ENCODE measurements around the gene RGL2. TPM values are rescaled to one million over a fixed set of nuclear protein-coding genes. Genes with fewer than 3 reads are reported as not detected.
A peak's percentile ranks its signal among the peaks of the same experiment; 100 is the strongest.

The RGL2 gene
- total and polyA plus RNA-seq, 2 of the 13 experiments (the other 11 are each of a cell fraction or from before 2014, with no cell fraction given) = 22.9 to 47.4 TPM

DNA sequence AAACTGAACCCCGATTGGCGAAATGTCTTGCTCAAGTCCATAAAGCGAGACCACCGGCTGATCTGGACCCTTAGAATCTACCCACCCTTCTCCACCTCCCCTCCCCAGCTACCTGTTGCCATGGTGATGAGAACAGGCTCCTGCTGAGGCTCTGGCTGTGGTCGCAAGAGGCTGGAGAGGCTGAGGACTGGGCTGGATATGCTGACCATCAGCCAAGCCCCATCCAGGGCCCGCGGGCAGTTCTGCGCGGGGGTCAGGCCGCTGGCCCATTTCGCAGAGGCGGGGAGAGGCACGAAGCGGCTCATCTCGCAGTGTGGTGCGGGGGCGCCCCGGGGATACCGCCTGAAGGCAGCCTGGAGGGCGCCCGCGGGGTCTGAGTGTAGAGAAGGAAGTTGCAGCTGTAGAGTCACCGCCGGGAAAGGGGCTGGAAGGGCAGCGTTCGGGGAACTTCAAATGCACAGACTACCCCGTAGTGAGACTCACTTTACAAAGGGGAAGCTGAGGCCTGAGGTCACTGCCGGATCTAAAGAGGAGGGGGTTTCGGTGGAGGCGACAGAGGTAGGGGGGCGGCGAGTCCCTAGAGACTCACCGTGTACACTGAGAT lies 14.5 kb upstream of the RGL2 start (continued):
- TF ChIP-seq, protein P1, sequence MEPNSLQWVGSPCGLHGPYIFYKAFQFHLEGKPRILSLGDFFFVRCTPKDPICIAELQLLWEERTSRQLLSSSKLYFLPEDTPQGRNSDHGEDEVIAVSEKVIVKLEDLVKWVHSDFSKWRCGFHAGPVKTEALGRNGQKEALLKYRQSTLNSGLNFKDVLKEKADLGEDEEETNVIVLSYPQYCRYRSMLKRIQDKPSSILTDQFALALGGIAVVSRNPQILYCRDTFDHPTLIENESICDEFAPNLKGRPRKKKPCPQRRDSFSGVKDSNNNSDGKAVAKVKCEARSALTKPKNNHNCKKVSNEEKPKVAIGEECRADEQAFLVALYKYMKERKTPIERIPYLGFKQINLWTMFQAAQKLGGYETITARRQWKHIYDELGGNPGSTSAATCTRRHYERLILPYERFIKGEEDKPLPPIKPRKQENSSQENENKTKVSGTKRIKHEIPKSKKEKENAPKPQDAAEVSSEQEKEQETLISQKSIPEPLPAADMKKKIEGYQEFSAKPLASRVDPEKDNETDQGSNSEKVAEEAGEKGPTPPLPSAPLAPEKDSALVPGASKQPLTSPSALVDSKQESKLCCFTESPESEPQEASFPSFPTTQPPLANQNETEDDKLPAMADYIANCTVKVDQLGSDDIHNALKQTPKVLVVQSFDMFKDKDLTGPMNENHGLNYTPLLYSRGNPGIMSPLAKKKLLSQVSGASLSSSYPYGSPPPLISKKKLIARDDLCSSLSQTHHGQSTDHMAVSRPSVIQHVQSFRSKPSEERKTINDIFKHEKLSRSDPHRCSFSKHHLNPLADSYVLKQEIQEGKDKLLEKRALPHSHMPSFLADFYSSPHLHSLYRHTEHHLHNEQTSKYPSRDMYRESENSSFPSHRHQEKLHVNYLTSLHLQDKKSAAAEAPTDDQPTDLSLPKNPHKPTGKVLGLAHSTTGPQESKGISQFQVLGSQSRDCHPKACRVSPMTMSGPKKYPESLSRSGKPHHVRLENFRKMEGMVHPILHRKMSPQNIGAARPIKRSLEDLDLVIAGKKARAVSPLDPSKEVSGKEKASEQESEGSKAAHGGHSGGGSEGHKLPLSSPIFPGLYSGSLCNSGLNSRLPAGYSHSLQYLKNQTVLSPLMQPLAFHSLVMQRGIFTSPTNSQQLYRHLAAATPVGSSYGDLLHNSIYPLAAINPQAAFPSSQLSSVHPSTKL (CRISPR knock-in tag; IDR thresholded peaks at IDR 0.05) = 0 out of 2 replicates have a peak, but pooled peaks have one; percentile 4
- TF ChIP-seq ZNF883 (CRISPR knock-in tag; IDR thresholded peaks at IDR 0.05; ENCODE audit: not compliant biosample characterization) = peak; percentile 18
- TF ChIP-seq, protein P2, sequence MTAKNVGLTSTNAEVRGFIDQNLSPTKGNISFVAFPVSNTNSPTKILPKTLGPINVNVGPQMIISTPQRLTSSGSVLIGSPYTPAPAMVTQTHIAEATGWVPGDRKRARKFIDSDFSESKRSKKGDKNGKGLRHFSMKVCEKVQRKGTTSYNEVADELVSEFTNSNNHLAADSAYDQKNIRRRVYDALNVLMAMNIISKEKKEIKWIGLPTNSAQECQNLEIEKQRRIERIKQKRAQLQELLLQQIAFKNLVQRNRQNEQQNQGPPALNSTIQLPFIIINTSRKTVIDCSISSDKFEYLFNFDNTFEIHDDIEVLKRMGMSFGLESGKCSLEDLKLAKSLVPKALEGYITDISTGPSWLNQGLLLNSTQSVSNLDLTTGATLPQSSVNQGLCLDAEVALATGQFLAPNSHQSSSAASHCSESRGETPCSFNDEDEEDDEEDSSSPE (CRISPR knock-in tag; IDR thresholded peaks at IDR 0.05) = no peak
- TF ChIP-seq, protein P3, sequence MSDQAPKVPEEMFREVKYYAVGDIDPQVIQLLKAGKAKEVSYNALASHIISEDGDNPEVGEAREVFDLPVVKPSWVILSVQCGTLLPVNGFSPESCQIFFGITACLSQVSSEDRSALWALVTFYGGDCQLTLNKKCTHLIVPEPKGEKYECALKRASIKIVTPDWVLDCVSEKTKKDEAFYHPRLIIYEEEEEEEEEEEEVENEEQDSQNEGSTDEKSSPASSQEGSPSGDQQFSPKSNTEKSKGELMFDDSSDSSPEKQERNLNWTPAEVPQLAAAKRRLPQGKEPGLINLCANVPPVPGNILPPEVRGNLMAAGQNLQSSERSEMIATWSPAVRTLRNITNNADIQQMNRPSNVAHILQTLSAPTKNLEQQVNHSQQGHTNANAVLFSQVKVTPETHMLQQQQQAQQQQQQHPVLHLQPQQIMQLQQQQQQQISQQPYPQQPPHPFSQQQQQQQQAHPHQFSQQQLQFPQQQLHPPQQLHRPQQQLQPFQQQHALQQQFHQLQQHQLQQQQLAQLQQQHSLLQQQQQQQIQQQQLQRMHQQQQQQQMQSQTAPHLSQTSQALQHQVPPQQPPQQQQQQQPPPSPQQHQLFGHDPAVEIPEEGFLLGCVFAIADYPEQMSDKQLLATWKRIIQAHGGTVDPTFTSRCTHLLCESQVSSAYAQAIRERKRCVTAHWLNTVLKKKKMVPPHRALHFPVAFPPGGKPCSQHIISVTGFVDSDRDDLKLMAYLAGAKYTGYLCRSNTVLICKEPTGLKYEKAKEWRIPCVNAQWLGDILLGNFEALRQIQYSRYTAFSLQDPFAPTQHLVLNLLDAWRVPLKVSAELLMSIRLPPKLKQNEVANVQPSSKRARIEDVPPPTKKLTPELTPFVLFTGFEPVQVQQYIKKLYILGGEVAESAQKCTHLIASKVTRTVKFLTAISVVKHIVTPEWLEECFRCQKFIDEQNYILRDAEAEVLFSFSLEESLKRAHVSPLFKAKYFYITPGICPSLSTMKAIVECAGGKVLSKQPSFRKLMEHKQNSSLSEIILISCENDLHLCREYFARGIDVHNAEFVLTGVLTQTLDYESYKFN (CRISPR knock-in tag; conservative IDR thresholded peaks at IDR 0.05) = 0 out of 2 replicates have a peak, but pooled peaks have one; percentile 8
- TF ChIP-seq ZNF879 (CRISPR knock-in tag; IDR thresholded peaks at IDR 0.05) = no peak
- TF ChIP-seq RXRB (CRISPR knock-in tag; IDR thresholded peaks at IDR 0.05; ENCODE audit: borderline replicate concordance) = no peak
- TF ChIP-seq, protein P4, sequence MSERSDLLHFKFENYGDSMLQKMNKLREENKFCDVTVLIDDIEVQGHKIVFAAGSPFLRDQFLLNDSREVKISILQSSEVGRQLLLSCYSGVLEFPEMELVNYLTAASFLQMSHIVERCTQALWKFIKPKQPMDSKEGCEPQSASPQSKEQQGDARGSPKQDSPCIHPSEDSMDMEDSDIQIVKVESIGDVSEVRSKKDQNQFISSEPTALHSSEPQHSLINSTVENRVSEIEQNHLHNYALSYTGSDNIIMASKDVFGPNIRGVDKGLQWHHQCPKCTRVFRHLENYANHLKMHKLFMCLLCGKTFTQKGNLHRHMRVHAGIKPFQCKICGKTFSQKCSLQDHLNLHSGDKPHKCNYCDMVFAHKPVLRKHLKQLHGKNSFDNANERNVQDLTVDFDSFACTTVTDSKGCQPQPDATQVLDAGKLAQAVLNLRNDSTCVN (CRISPR knock-in tag; IDR thresholded peaks at IDR 0.05; ENCODE audit: borderline replicate concordance) = no peak; the same call in 1 of the 2 replicates
- TF ChIP-seq, protein P5, sequence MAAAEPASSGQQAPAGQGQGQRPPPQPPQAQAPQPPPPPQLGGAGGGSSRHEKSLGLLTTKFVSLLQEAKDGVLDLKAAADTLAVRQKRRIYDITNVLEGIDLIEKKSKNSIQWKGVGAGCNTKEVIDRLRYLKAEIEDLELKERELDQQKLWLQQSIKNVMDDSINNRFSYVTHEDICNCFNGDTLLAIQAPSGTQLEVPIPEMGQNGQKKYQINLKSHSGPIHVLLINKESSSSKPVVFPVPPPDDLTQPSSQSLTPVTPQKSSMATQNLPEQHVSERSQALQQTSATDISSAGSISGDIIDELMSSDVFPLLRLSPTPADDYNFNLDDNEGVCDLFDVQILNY (CRISPR knock-in tag; conservative IDR thresholded peaks at IDR 0.05) = no peak
- TF ChIP-seq, protein P6, sequence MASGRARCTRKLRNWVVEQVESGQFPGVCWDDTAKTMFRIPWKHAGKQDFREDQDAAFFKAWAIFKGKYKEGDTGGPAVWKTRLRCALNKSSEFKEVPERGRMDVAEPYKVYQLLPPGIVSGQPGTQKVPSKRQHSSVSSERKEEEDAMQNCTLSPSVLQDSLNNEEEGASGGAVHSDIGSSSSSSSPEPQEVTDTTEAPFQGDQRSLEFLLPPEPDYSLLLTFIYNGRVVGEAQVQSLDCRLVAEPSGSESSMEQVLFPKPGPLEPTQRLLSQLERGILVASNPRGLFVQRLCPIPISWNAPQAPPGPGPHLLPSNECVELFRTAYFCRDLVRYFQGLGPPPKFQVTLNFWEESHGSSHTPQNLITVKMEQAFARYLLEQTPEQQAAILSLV (CRISPR knock-in tag; IDR thresholded peaks at IDR 0.05; ENCODE audit: borderline replicate concordance) = peak; percentile 25; the same call in 1 of the 2 replicates
- TF ChIP-seq, protein P7, sequence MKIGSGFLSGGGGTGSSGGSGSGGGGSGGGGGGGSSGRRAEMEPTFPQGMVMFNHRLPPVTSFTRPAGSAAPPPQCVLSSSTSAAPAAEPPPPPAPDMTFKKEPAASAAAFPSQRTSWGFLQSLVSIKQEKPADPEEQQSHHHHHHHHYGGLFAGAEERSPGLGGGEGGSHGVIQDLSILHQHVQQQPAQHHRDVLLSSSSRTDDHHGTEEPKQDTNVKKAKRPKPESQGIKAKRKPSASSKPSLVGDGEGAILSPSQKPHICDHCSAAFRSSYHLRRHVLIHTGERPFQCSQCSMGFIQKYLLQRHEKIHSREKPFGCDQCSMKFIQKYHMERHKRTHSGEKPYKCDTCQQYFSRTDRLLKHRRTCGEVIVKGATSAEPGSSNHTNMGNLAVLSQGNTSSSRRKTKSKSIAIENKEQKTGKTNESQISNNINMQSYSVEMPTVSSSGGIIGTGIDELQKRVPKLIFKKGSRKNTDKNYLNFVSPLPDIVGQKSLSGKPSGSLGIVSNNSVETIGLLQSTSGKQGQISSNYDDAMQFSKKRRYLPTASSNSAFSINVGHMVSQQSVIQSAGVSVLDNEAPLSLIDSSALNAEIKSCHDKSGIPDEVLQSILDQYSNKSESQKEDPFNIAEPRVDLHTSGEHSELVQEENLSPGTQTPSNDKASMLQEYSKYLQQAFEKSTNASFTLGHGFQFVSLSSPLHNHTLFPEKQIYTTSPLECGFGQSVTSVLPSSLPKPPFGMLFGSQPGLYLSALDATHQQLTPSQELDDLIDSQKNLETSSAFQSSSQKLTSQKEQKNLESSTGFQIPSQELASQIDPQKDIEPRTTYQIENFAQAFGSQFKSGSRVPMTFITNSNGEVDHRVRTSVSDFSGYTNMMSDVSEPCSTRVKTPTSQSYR (CRISPR knock-in tag; IDR thresholded peaks at IDR 0.05; ENCODE audit: borderline replicate concordance) = 0 out of 2 replicates have a peak, but pooled peaks have one; percentile 20
- no peak for TF ChIP-seq MIXL1 (CRISPR knock-in tag; IDR thresholded peaks at IDR 0.05)

Measured in HepG2 (cell line).